ENCODE results near the gene ABCF2. TPM values are rescaled to one million over a fixed set of nuclear protein-coding genes. Genes with fewer than 3 reads are reported as not detected.

ABCF2 gene
- total RNA-seq, 1 donor from 2014 or later, result 29.5 TPM

GRCh38 chr7:151192002-151192539 lies 34.9 kb downstream of the ABCF2 start:
- DNase-seq, result no peak

GRCh38 chr7:151191544-151191943 lies 35.5 kb downstream of the ABCF2 start:
- no peak for DNase-seq

- no peak for DNase-seq
Measured at GRCh38 chr7:151189038-151189437, 38.0 kb downstream of the ABCF2 start.

- no peak for DNase-seq
Measured at GRCh38 chr7:151188252-151188542, 38.8 kb downstream of the ABCF2 start.

- no peak for DNase-seq
Measured at GRCh38 chr7:151187409-151188251, 39.4 kb downstream of the ABCF2 start.

- DNase-seq, result no peak
Measured at GRCh38 chr7:151186640-151187408, 40.2 kb downstream of the ABCF2 start, which contains the start of gene ASB10. Gene ASB10 (minus strand): TSS chr7:151187250. CDS start chr7:151187130, 120 bp downstream.

- no peak for DNase-seq
Measured at GRCh38 chr7:151185762-151186639, 41.0 kb downstream of the ABCF2 start.

- DNase-seq, result no peak
Measured at GRCh38 chr7:151181011-151181431, 46.0 kb downstream of the ABCF2 start.

GRCh38 chr7:151179946-151180345 lies 47.1 kb downstream of the ABCF2 start:
- no peak for DNase-seq

GRCh38 chr7:151179287-151179860 lies 47.6 kb downstream of the ABCF2 start:
- no peak for DNase-seq

GRCh38 chr7:151178831-151179230 lies 48.2 kb downstream of the ABCF2 start:
- no peak for DNase-seq

- DNase-seq, result no peak
Measured at GRCh38 chr7:151178236-151178635, 48.8 kb downstream of the ABCF2 start.

- no peak for DNase-seq
Measured at GRCh38 chr7:151177310-151177709, 49.7 kb downstream of the ABCF2 start.

- DNase-seq, result no peak
Measured at GRCh38 chr7:151176401-151176800, 50.6 kb downstream of the ABCF2 start.

GRCh38 chr7:151175793-151176311 lies 51.2 kb downstream of the ABCF2 start:
- DNase-seq, result no peak

GRCh38 chr7:151175047-151175792 lies 51.8 kb downstream of the ABCF2 start:
- DNase-seq, result no peak

GRCh38 chr7:151174246-151175046 lies 52.6 kb downstream of the ABCF2 start:
- DNase-seq, result no peak

- no peak for DNase-seq
Measured at GRCh38 chr7:151173386-151174245, 53.4 kb downstream of the ABCF2 start.
